G401 (cell line): ENCODE data around the gene SGMS2. TPM values are rescaled to one million over a fixed set of nuclear protein-coding genes. Genes with fewer than 3 reads are reported as not detected.
A peak's percentile ranks its signal among the peaks of the same experiment; 100 is the strongest.
"Not testable (repeated sequence)": the region's sequence is repeated elsewhere in the genome, so short reads cannot be mapped to it uniquely, and the experiment has no call there.

ENCODE experiments used
- DNase-seq: peaks from one replicate; pipeline ENCODE4 v3.0.0-alpha.2; 2015; ENCODE audit warnings: low spot score
- in situ Hi-C: cut with HindIII; loops from 2 replicates; pipeline ENCODE4 v1.10.0; 2016; ENCODE audit warnings: low sequenced_read_pairs, mixed read lengths
- total RNA-seq: library from RNA; depleted of rRNA; stranded (reverse); fragments of >200 nt; shearing (Covaris generic); gene quantifications from 2 replicates; pipeline ENCODE4 v1.2.3, GENCODE V29; 2014

The SGMS2 gene
- total RNA-seq, 1 experiment from 2014 or later: not detected

DNA sequence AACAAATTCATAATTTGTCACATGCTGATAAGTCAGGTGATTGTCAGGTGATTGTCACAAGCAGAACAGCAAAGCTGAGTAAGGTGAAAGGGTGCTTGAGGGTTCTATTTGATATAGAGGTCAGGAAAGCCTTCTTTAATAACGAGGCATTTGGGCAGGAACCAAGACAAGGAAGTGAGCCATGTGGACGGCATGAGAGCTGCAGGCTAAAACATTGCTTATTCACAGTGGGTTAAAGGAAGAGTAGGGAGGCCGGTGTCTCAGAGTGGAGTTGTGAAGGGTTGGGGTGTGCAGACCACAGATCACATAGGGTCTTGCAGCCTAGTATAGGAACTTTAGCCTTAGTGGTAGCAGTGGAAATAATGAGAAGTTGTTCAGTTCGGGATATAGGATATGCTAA lies 75.3 kb downstream of the SGMS2 start:
- in situ Hi-C loops: no loop called here
- no peak for DNase-seq

DNA sequence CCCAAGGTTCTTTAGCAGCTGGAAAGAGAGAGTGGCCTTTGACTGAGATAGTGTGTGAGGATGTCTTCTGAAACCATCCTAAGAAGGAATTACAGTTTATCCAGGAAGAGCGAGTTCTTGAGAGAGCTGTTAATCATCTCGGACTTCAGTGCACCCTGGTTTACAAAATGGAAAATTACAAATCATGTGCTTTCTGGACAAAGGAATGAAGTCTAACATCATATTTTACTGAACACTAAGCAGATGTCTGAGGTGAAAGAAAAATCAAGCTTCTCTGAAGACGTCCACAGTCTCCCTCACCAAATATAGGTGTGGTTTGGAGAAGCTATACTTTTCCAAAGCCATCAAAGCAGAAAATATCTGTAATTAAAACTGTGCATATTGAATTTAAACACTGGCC lies 75.8 kb downstream of the SGMS2 start:
- DNase-seq: no peak
- in situ Hi-C loops: no loop called here

DNA sequence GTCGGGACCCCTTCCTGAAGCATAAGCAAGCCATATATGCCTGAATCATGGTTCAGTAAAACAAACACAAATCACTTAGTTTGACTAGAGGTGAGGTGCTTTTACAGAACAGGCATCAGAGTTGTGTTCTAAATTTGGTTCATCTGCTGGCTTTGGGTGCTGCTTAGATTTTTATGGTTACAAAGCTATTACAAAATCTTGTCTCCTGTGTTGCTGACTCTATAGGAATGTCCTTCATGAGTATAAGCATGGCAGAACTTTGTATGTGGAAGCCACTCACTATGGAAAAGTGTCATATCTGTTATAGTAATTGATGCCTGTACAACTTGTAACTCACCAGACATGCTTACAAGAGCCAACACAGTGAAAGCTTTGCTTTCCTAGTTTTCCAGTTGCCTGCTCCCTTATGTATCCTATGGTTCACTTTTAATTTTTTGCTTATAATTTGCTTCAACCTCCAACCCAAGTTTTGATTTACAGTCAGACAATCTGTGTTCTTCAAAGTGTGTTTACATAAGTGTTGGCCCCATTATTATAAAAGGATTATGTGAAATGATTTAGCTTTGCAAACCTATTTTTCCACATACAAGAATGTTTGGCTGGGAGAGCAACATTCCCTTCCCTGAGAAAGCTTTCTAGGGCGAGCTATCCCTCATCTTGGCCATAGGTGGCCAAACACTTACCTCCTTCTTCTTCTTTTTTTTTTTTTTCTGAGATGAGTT lies 76.6 kb downstream of the SGMS2 start:
- in situ Hi-C loops: no loop called here
- DNase-seq: no peak

DNA sequence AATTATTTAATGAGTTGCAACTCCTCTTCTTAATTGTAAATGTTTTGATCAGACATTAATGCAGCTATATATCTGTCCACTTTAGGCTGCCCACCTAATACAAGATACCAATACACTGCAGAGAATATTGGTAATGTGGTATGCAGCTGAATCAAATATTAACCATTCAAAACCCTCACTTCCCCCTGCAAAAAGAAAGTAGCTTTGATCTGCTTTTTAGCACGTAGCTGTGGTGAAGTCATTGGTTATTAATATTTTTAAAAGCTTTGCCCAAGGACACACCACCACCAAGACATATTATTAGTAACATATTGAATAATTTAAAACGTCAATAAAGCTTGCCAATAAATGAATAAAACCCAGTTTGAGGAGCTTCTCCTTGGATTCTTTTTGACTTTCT lies 78.0 kb downstream of the SGMS2 start:
- DNase-seq: no peak
- in situ Hi-C loops: no loop called here

DNA sequence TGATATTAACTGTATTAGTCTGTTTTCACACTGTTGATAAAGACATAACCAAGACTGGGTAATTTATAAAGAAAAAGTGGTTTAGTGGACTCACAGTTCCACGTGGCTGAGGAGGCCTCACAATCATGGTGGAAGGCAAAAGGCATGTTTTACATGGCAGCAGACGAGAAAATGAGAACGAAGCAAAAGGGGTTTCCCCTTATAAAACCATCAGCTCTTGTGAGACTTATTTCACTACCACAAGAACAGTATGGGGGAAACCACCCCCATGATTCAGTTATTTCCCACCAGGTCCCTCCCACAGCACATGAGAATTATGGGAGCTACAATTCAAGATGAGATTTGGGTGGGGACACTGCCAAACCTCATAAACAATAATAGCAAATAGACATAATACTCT lies 80.3 kb downstream of the SGMS2 start:
- in situ Hi-C loops, DNase-seq: not testable (repeated sequence)

DNA sequence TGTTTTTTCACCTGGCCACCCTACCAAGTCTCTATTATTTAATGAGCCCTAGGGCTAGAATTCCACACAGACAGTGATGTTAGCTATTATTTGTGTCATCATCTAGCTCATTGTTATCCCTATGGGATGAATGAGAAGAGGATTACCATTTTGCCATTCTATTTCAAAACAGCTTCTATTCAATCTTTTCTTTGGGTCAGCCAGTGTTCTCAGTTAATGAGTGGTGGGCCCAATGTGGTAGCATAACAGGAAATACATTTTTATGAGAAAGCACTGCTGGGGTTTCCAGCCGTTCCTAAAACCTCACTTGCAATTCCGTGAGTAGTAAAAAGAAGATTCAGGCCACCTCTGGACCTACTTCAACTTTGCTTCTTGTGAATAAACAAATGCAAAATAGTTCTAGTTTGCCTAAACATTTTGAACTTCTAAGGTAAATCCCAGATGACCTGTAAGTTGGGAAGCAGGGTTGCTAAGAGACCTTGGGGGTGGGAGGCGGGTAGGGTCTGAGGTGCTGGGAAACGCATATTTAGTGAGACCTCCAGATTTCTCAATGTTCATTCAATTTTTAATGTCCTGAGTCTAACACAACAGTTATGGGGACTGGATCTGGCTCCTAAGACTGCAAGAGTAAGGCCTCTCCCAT lies 81.8 kb downstream of the SGMS2 start:
- DNase-seq: no peak
- in situ Hi-C loops: no loop called here

DNA sequence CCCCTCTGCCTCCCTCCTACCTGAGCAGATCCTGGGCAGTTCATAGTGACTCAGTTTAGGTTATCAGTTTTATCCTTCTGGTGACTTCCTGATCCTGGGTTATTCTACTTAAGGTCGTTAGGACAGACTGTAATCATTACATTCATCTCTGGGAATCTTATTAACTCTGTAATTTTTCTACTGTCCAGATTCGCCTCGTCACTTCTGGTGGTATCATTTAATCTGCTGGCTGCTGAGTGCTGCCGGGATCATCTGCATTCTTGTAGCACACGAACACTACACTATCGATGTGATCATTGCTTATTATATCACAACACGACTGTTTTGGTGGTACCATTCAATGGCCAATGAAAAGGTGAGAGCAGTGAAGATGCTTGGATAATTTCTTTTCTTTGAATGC lies 83.6 kb downstream of the SGMS2 start:
- in situ Hi-C loops: no loop called here
- no peak for DNase-seq

DNA sequence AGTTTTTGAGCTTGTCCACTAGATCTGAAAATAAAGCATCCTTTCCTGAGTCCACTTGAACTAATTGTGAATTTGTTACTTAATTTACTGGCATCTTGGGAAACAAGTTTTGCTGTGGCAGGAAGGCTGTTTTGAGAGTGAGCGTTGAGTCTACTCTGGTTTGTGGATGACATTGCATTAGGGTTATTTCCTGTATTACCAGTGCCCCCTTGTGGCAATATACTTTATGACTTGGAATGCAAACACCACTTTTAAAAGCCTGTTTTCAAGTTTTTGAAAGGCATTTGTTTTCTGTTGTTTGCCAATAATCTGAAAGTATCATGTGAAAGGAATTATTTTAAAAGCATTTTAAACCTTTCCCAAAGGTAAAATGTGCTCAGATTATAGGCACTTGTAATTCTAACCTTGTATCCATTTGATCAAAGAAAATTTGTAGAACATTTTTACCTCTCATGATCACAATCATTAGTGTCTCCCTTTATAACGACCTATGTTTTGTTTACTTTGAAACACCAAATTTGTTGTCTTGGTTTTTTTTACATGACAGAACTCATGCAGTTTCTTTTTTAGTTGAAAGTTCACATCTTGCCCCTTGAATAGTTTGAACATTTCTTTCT lies 88.7 kb downstream of the SGMS2 start:
- in situ Hi-C loops: no loop called here
- DNase-seq: peak; percentile 79

DNA sequence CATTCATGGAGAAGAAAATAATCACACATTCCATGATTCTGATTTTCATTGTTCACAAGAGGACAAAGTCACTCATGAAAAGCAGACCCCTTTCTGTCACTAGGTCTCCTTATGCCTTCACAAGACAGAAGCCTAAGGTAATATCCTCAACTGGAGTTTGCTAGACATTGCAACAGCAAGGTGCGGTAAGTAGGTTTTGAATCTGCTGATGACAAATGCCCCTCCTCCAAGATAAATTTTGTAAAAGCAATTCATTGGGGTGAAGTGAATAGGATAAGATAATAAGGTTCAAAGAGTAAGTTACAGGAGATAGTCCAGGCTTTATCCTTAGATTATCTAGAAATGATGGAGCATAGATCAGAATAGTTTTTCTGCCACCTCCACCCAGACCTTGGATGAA lies 90.5 kb downstream of the SGMS2 start:
- in situ Hi-C loops: no loop called here
- no peak for DNase-seq

DNA sequence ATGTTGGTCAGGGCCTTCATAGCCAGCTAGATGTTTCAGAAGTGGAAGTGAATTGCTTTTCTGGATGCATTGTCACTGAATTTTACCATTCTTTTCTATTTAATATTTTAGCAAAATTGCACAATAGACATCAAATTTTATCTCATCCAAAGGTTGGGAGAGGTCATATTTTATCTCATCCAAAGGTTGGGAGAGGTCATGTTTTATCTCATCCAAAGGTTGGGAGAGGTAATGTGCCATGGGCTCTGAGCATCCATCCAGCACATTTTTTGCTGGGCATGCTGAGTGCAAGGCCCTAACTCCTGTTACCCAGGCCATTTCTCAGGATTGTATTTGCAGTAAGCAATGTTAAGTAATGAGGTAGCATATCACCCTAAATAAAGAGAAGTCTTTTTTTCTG lies 91.9 kb downstream of the SGMS2 start:
- no peak for DNase-seq
- in situ Hi-C loops: no loop called here

DNA sequence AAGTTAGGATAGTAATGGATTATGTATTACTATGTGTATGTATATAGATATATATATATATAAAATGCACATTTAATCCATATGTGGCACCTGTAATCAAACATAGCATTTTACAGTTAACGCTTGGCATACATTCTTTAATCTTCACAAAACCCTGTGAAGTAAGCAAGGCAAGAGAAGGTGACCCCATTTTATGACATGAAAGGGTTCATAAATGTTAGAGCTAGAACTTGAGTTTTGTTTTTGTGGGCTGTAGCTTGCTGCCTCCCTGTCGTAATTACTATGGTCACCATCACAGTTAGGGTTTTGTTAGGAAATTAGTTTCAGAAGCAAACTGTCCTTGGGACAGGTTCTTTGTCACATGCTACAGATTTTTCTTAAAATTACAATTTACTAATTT lies 92.8 kb downstream of the SGMS2 start:
- no peak for DNase-seq
- in situ Hi-C loops: no loop called here

DNA sequence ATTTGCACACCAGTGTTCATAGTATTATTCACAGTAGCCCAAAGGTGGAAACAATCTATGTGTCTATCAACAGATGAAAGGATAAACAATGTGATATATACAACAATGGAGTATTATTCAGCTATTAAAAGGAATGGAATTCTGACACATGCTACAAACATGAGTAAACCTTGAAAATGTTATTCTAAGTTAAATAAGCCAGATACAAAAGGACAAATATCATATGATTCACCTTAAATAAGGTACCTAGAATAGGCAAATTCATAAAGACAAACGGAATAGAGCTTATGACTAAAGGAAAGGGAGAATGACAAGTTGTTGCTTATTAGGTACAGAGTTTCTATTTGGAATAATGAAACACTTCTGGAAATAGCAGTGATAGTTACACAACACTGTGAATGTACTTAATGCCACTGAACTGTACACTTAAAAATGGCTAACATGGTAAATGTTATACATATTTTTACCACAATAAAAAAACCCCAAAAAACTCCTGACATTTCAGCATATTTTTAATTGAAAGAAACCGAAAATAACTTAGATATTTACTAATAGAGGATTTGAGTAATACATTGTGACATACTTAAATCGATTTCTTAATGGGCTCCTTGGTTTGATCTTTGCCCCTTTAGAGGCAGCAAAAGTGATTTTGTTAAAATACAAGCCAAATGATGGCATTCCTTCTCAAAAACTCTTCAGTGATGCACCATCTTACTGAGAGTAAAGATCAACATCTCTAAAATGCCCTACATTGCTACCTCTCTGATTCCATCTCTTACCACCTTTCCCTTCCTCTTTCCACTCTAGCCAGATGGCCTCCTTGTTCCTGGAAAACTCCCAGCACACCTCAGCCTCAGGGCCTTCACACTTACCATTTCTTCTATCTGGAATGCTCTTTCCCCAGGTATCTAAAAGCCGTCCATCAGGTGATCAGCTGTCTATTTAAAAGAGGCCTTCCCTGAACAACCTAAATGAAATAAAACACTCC lies 98.0 kb downstream of the SGMS2 start:
- DNase-seq: no peak
- in situ Hi-C loops: no loop called here

DNA sequence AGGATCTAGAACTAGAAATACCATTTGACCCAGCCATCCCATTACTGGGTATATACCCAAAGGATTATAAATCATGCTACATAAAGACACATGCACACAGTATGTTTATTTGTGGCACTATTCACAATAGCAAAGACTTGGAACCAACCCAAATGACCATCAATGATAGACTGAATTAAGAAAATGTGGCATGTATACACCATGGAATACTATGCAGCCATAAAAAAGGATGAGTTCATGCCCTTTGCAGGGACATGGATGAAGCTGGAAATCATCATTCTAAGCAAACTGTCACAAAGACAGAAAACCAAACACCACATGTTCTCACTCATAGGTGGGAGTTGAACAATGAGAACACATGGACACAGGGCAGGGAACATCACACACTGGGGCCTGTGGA lies 101.0 kb downstream of the SGMS2 start:
- in situ Hi-C loops: not testable (repeated sequence)

DNA sequence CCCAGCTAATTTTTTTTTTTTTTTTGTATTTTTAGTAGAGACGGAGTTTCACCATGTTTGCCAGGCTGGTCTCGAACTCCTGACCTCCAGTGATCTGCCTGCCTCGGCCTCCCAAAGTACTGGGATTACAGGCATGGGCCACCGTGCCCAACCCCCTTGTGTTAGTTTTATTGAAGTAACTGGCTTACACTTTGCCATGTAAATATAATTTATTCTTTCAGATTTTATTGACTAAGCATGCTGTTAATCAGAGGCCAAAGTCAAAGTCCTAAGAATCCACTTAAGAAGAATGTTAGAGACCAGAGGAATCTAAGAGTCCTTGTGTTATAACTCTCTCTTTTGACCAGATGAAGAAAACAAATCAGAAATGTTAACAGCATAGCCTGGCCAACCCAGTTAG lies 102.1 kb downstream of the SGMS2 start:
- DNase-seq, in situ Hi-C loops: not testable (repeated sequence)

More for the DNA sequence above, 101.0 kb downstream of the SGMS2 start:
- not testable (repeated sequence) for DNase-seq

DNA sequence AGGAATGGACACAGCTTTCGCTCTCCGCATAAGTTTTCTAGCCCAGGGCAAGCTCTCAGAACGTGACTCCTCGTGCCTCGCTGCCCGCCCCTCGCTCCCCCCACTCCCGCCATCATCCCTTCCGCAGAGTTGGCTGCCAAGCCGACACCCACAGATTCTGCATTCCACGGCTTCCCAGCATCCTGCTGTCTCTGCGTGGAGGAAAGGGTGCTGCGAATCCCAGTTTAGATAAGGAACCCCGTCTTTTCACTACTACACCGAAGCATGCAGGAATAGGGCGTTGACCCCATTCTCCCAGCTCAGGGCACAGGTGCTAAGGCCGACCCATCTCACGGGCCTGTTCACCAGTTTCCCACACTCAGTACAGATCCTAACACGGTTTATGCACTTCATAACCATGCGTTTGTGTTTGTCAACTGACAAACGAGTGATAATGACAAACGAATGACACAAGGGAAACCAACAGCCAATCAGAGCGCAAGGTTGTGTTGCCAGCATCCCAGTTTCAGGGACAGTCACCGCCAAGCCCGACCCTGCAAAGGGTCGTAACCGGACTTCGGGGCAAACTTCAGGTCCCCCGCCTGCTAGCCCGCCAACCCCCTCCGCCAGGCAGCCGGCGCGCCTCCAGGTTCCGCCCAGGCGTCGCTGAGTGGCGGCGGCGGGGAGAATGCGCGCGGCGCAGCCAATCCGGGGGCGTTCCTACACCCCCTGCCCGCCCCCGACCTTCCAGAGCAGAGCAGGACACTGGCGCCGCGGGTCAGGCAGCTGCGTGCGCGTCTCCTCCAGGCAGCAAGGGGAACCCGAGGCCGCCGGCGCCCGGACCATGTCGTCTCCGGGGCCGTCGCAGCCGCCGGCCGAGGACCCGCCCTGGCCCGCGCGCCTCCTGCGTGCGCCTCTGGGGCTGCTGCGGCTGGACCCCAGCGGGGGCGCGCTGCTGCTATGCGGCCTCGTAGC lies 106.4 kb downstream of the SGMS2 start, which contains the start of gene CYP2U1:
Gene CYP2U1 (plus strand): TSS at position 729 of the 954 bp plus-strand sequence. CDS start 95 bp downstream, at position 824.
- peak; percentile 86 for DNase-seq
- in situ Hi-C loops: no loop called here

DNA sequence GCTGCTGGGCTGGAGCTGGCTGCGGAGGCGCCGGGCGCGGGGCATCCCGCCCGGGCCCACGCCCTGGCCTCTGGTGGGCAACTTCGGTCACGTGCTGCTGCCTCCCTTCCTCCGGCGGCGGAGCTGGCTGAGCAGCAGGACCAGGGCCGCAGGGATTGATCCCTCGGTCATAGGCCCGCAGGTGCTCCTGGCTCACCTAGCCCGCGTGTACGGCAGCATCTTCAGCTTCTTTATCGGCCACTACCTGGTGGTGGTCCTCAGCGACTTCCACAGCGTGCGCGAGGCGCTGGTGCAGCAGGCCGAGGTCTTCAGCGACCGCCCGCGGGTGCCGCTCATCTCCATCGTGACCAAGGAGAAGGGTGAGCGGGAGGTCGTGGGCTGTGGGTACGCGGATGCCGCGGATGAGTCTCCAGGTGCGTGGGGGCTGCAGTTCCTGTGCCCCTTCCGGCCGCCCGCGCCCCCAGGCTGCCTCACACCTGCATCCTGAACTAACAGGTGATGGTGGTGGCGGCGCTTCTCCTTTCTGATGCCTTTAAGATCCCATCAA lies 107.1 kb downstream of the SGMS2 start:
- in situ Hi-C loops: no loop called here
- peak; percentile 40 for DNase-seq

DNA sequence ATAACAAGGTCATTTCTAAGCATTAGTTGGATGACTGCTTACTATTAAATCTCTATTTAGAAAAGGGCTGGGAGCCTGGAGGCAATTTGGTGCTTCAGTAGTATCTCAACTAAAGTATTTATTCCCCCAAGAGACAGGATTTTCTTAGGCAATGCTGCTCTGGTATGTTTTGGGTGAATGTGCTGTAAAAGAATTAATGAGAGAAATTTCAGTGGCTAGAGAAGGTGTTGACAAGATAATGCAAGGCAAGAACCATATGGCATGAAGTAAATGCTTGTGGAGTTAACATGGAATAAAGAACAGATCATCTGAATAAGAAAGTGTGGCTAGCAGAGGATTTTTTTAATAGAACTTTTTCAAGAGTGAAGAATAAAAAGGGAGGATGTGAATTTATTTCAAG lies 110.5 kb downstream of the SGMS2 start:
- in situ Hi-C loops: no loop called here
- DNase-seq: no peak

DNA sequence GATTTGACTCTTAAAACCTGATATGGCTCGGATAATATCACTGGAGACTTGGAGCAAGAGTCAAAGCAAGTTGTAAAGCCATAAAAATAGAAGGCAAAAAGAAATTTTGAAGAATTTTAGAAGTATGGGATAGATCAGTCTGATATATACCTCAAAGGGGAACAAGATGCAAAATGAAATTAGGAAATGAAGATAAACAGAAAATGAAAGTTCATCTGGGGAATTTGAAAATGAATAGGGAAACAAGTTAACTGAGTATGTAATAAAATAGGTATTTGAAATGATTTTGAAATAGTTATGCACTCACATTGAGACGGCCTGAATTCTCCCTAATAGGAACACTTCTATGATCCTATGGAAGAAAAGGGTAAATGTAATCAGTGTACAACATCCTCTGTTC lies 112.3 kb downstream of the SGMS2 start:
- in situ Hi-C loops: no loop called here
- DNase-seq: no peak
